Measurements from ENCODE around the gene GHRL. TPM values are rescaled to one million over a fixed set of nuclear protein-coding genes. Genes with fewer than 3 reads are reported as not detected.

The GHRL gene
- total RNA-seq, 1 experiment from 2014 or later, result not detected

DNA sequence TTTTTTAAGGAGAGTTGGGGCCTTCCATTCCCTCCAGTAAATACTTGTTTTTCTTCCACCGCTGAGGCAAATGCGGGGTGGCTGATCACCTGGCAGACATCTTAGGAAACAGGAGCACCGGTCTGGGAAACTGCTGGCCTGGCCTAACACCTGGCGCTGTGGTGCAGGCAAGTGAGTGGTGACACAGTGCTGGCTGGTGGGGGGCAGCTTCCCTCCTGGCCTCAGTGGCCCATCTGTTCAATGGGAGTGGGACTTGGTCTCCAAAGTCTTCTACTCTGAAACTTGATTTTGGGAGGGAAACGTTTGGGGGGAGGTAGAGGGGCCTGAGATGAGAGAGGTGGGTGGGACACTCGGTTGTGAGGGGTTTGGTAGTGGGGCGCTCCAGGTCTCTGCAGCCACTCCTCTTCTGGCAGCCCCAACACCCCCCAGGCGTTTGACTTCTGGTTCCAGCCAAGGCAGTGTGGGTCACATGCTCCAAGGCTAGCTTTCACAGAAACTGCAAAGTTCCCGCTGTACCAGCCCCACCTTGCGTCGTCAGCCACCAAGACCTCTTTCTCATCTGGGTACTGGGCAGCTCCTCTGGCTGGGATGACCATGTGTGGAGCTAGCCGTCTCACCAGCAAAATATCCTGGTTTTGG, 4.7 kb downstream of the GHRL start:
- TF ChIP-seq SP1 (IDR thresholded peaks at IDR 0.05; ENCODE audit: low read depth) (no peak), YY1 (IDR thresholded peaks at IDR 0.05; ENCODE audit: extremely low read depth, insufficient replicate concordance, low read depth, low read length) (no peak), EGR1 (IDR thresholded peaks at IDR 0.05; ENCODE audit: low read depth) (no peak), POLR2AphosphoS5 (IDR thresholded peaks at IDR 0.05; ENCODE audit: low read depth, low read length) (no peak), CBX3 (IDR thresholded peaks at IDR 0.05; ENCODE audit: low read depth) (no peak), SIN3A (IDR thresholded peaks at IDR 0.05; ENCODE audit: low read depth) (no peak), TCF7L2 (IDR thresholded peaks at IDR 0.05; ENCODE audit: borderline replicate concordance, extremely low read depth, insufficient read depth, insufficient read length) (no peak), POLR2A (IDR thresholded peaks at IDR 0.05; ENCODE audit: borderline replicate concordance, extremely low read depth, insufficient read depth, insufficient read length) (no peak), JUND (IDR thresholded peaks at IDR 0.05) (no peak), ZNF274 (IDR thresholded peaks at IDR 0.05; ENCODE audit: low read depth, low read length) (no peak), FOSL1 (IDR thresholded peaks at IDR 0.05; ENCODE audit: low read depth) (no peak), EZH2phosphoT487 (IDR thresholded peaks at IDR 0.05; ENCODE audit: borderline replicate concordance) (no peak), ELF1 (IDR thresholded peaks at IDR 0.05; ENCODE audit: borderline replicate concordance, low read depth) (no peak), CEBPB (IDR thresholded peaks at IDR 0.05; ENCODE audit: low read depth) (no peak), EZH2 (IDR thresholded peaks at IDR 0.05) (no peak), RAD21 (IDR thresholded peaks at IDR 0.05; ENCODE audit: low read depth) (no peak)
- TF ChIP-seq, protein P1, sequence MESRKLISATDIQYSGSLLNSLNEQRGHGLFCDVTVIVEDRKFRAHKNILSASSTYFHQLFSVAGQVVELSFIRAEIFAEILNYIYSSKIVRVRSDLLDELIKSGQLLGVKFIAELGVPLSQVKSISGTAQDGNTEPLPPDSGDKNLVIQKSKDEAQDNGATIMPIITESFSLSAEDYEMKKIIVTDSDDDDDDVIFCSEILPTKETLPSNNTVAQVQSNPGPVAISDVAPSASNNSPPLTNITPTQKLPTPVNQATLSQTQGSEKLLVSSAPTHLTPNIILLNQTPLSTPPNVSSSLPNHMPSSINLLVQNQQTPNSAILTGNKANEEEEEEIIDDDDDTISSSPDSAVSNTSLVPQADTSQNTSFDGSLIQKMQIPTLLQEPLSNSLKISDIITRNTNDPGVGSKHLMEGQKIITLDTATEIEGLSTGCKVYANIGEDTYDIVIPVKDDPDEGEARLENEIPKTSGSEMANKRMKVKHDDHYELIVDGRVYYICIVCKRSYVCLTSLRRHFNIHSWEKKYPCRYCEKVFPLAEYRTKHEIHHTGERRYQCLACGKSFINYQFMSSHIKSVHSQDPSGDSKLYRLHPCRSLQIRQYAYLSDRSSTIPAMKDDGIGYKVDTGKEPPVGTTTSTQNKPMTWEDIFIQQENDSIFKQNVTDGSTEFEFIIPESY (IDR thresholded peaks at IDR 0.05; ENCODE audit: extremely low read depth, insufficient replicate concordance, low read length), result no peak
- TF ChIP-seq, protein P2, sequence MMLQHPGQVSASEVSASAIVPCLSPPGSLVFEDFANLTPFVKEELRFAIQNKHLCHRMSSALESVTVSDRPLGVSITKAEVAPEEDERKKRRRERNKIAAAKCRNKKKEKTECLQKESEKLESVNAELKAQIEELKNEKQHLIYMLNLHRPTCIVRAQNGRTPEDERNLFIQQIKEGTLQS (IDR thresholded peaks at IDR 0.05), result no peak
- TF ChIP-seq, protein P3, sequence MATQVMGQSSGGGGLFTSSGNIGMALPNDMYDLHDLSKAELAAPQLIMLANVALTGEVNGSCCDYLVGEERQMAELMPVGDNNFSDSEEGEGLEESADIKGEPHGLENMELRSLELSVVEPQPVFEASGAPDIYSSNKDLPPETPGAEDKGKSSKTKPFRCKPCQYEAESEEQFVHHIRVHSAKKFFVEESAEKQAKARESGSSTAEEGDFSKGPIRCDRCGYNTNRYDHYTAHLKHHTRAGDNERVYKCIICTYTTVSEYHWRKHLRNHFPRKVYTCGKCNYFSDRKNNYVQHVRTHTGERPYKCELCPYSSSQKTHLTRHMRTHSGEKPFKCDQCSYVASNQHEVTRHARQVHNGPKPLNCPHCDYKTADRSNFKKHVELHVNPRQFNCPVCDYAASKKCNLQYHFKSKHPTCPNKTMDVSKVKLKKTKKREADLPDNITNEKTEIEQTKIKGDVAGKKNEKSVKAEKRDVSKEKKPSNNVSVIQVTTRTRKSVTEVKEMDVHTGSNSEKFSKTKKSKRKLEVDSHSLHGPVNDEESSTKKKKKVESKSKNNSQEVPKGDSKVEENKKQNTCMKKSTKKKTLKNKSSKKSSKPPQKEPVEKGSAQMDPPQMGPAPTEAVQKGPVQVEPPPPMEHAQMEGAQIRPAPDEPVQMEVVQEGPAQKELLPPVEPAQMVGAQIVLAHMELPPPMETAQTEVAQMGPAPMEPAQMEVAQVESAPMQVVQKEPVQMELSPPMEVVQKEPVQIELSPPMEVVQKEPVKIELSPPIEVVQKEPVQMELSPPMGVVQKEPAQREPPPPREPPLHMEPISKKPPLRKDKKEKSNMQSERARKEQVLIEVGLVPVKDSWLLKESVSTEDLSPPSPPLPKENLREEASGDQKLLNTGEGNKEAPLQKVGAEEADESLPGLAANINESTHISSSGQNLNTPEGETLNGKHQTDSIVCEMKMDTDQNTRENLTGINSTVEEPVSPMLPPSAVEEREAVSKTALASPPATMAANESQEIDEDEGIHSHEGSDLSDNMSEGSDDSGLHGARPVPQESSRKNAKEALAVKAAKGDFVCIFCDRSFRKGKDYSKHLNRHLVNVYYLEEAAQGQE (IDR thresholded peaks at IDR 0.05; ENCODE audit: low read depth), result no peak
- TF ChIP-seq, protein P4, sequence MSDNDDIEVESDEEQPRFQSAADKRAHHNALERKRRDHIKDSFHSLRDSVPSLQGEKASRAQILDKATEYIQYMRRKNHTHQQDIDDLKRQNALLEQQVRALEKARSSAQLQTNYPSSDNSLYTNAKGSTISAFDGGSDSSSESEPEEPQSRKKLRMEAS (IDR thresholded peaks at IDR 0.05), result no peak
- ChIA-PET RAD21 (ENCODE audit: low non-redundant PET in 1 of 2, low total read pairs in 2 of 2, uncharacterized antibody in 2 of 2, unreplicated experiment in 2 of 2) (no interaction called here), CTCF (interaction anchor here (0.8 to 1.8 kb wide), 2 partner anchors 231 to 341 kb away, joined by 3 to 6 read pairs; no protein-coding TSS in a partner anchor), POLR2A (no interaction called here)
- Histone ChIP-seq H3K79me2 (ENCODE audit: insufficient read depth, low read length) (no peaks in the 10 kb centered on the region), H4K20me1 (ENCODE audit: insufficient read depth) (no peaks in the 10 kb centered on the region), H2AFZ (ENCODE audit: low read depth, low read length, poor library complexity, severe bottlenecking) (no peak overlapping the region), H3K4me3 (replicated peaks in 1 of 2; ENCODE audit: low read depth in 1 of 2, low read length in 2 of 2) (no peak overlapping the region), H3K9ac (ENCODE audit: low read length) (no peak overlapping the region), H3K36me3 (ENCODE audit: control insufficient read depth in 1 of 2, insufficient read depth in 2 of 2, low read length in 2 of 2) (peaks cover 8% of the 10 kb centered on the region in 2 experiments; a peak in 2 of 4 replicates), H3K4me1 (ENCODE audit: control insufficient read depth in 1 of 2, insufficient read depth in 2 of 2, low read length in 2 of 2) (peaks cover 0 to 9% of the 10 kb centered on the region in 2 experiments; a peak in 2 of 4 replicates), H3K27me3 (ENCODE audit: insufficient read depth, low read length) (no peaks in the 10 kb centered on the region), H3K9me3 (ENCODE audit: control insufficient read depth in 1 of 2, insufficient read depth in 1 of 2, low read depth in 1 of 2, low read length in 2 of 2) (no peaks in the 10 kb centered on the region), H3K4me2 (ENCODE audit: low read length) (no peak overlapping the region), H3K27ac (ENCODE audit: low read depth, low read length) (no peak overlapping the region), H3K9me2 (ENCODE audit: insufficient read depth) (no peaks in the 10 kb centered on the region)
- ATAC-seq (no peak), DNase-seq (ENCODE audit: low read depth, low spot score) (no peak)
- no TSS peak for BruUV-seq (replicated peaks)
- intact Hi-C loops (cut with micrococcal nuclease), result no loop called here

Data from HCT116 (cell line).